Measurements from ENCODE around the gene S100A12. TPM values are rescaled to one million over a fixed set of nuclear protein-coding genes. Genes with fewer than 3 reads are reported as not detected.

The S100A12 gene
- total RNA-seq, 1 experiment from 2014 or later = not detected

DNA sequence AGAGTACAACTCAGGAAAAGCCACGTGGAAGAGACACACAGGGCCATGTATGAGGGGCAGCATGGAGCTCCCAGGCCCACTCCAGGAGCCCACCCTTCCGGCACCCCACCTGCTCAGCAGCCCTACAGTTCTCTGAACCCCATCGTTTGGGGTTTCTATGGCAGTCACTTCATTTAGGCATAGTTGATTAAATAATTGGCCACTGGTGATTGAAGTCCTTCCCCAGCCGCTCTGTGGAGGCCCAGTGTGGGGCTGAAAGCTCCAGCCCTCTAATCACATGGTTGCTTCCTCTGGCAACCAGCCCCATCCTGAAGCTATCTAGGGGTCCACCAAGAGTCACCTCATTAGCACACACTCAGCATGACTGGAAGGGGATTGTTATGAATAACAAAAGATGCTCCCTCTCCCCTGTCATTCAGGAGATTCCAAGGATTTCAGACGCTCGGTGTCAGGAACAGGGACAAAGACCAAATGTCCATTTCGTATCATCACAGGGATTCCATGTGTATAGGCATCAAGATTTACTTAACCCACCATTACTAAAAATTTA lies 28.7 kb upstream of the S100A12 start:
- peaks cover 38% of the 10 kb centered on the region for H3K27me3 Mint-ChIP-seq (ENCODE audit: low read depth)
- no peak overlapping the region for H3K27ac ChIP-seq (ENCODE audit: insufficient read length, low read depth, low read length)
- H3K27me3 ChIP-seq (ENCODE audit: insufficient read depth, low read length) = no peaks in the 10 kb centered on the region
- H3K23ac ChIP-seq (ENCODE audit: insufficient read length, low read depth, low read length) = no peak overlapping the region
- H2BK15ac ChIP-seq (ENCODE audit: low read depth, low read length) = no peak overlapping the region
- no peak overlapping the region for H3T11ph ChIP-seq (ENCODE audit: low read length)
- H3K4me3 Mint-ChIP-seq = no peak overlapping the region
- no peaks in the 10 kb centered on the region for H3K23me2 ChIP-seq (ENCODE audit: insufficient read length, low read depth, low read length, poor library complexity, severe bottlenecking)
- H3K4me1 Mint-ChIP-seq = peaks cover 7 to 24% of the 10 kb centered on the region in 2 experiments; a peak in 3 of 4 replicates
- H3K79me1 ChIP-seq (ENCODE audit: insufficient read depth, low read depth, low read length, poor library complexity, severe bottlenecking) = no peaks in the 10 kb centered on the region
- WGBS (ENCODE audit: extremely low coverage, insufficient read length, low lambda C conversion rate) = no CpG with 5 or more reads among the region's 7 CpGs
- H3K9me3 Mint-ChIP-seq = peaks cover 6% of the 10 kb centered on the region in 2 experiments
- peaks cover 3% of the 10 kb centered on the region; the same call in 1 of the 2 replicates for H3K4me1 ChIP-seq (ENCODE audit: insufficient read depth, low read length)
- no peak overlapping the region for H3K4ac ChIP-seq (ENCODE audit: low read depth, low read length)
- TF ChIP-seq, protein P1, sequence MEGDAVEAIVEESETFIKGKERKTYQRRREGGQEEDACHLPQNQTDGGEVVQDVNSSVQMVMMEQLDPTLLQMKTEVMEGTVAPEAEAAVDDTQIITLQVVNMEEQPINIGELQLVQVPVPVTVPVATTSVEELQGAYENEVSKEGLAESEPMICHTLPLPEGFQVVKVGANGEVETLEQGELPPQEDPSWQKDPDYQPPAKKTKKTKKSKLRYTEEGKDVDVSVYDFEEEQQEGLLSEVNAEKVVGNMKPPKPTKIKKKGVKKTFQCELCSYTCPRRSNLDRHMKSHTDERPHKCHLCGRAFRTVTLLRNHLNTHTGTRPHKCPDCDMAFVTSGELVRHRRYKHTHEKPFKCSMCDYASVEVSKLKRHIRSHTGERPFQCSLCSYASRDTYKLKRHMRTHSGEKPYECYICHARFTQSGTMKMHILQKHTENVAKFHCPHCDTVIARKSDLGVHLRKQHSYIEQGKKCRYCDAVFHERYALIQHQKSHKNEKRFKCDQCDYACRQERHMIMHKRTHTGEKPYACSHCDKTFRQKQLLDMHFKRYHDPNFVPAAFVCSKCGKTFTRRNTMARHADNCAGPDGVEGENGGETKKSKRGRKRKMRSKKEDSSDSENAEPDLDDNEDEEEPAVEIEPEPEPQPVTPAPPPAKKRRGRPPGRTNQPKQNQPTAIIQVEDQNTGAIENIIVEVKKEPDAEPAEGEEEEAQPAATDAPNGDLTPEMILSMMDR (conservative IDR thresholded peaks at IDR 0.05) = no peak
- H4K20me1 ChIP-seq (ENCODE audit: control insufficient read depth, insufficient read depth, insufficient read length) = no peaks in the 10 kb centered on the region
- no peak overlapping the region for H2AK5ac ChIP-seq (ENCODE audit: insufficient read length, low read length)
- H3K4me2 ChIP-seq (ENCODE audit: insufficient read depth, insufficient read length, low read length) = no peak overlapping the region
- no peak overlapping the region for H3K18ac ChIP-seq (ENCODE audit: insufficient read length, low read depth, low read length)
- no peak overlapping the region for H4K91ac ChIP-seq (ENCODE audit: insufficient read length, low read depth, low read length)
- no peak overlapping the region for H2BK120ac ChIP-seq (ENCODE audit: low read depth, low read length, poor library complexity, severe bottlenecking)
- H2BK12ac ChIP-seq (ENCODE audit: insufficient read length, low read depth, low read length) = no peak overlapping the region
- H3K79me2 ChIP-seq (ENCODE audit: insufficient read depth, low read length) = no peaks in the 10 kb centered on the region
- H3K9ac ChIP-seq (ENCODE audit: extremely low read depth, insufficient read length, low read length) = no peak overlapping the region
- DNase-seq = peak; percentile 25
- no peak overlapping the region for H3K14ac ChIP-seq (ENCODE audit: insufficient read depth, low read length)
- H4K8ac ChIP-seq (replicated peaks; ENCODE audit: insufficient read length, low read depth, low read length) = no peak overlapping the region
- H3K27ac Mint-ChIP-seq = no peak overlapping the region
- no peaks in the 10 kb centered on the region for H3K9me3 ChIP-seq (ENCODE audit: control insufficient read depth, low read depth, low read length)
- H4K5ac ChIP-seq (ENCODE audit: insufficient read length, low read depth, low read length) = no peak overlapping the region
- no peak overlapping the region for H3K56ac ChIP-seq (ENCODE audit: insufficient read length, low read depth, low read length)
- no peak overlapping the region for H2BK20ac ChIP-seq (ENCODE audit: low read depth, low read length, poor library complexity, severe bottlenecking)
- H3K36me3 Mint-ChIP-seq (ENCODE audit: insufficient read depth in 1 of 3, low read depth in 3 of 3) = peaks cover 0 to 3% (median 0%) of the 10 kb centered on the region in 3 experiments; a peak in 3 of 7 replicates
- H2AFZ ChIP-seq (ENCODE audit: low read length) = no peak overlapping the region
- H2BK5ac ChIP-seq (ENCODE audit: insufficient read length, low read length) = no peak overlapping the region

All from H9 (cell line).